ENCODE results near the gene GLTPD2.
A peak's percentile ranks its signal among the peaks of the same experiment; 100 is the strongest.

The GLTPD2 gene

GRCh38 chr17:4786106-4786511, 2.7 kb upstream of the GLTPD2 start, which contains the start of gene VMO1:
Gene VMO1, minus strand, starts transcription at chr17:4786364. Its CDS starts 12 bp downstream, at chr17:4786352.
- DNase-seq, result peak; percentile 7
- Histone ChIP-seq H3K27ac (no peak within 1 kb of the TSS), H3K4me3 (ENCODE audit: low read depth, low read length) (peak within 1 kb of the TSS; percentile 15), H3K36me3 (replicated peaks) (no peaks in the 10 kb centered on the region), H3K27me3 (replicated peaks) (peaks cover 6% of the 10 kb centered on the region)
- TF ChIP-seq CTCF (IDR thresholded peaks at IDR 0.05; ENCODE audit: low read depth, low read length, missing control alignments), result no peak
- in situ Hi-C loops (cut with HindIII; ENCODE audit: low pct_ligation_motif_present, low sequenced_read_pairs), result no loop called here

GRCh38 chr17:4786516-4786915, 2.2 kb upstream of the GLTPD2 start:
- no peak for DNase-seq
- Histone ChIP-seq H3K4me3 (ENCODE audit: low read depth, low read length) (no peak overlapping the region), H3K36me3 (replicated peaks) (no peaks in the 10 kb centered on the region), H3K27me3 (replicated peaks) (peaks cover 6% of the 10 kb centered on the region), H3K27ac (no peak overlapping the region)
- TF ChIP-seq CTCF (IDR thresholded peaks at IDR 0.05; ENCODE audit: low read depth, low read length, missing control alignments), result no peak
- in situ Hi-C loops (cut with HindIII; ENCODE audit: low pct_ligation_motif_present, low sequenced_read_pairs), result no loop called here

GRCh38 chr17:4788159-4788806, 481 bp upstream of the GLTPD2 start:
- H3K27me3 ChIP-seq (replicated peaks), result peaks cover 4% of the 10 kb centered on the region
- no peak overlapping the region for H3K27ac ChIP-seq
- DNase-seq, result no peak
- no peak overlapping the region for H3K4me3 ChIP-seq (ENCODE audit: low read depth, low read length)
- in situ Hi-C loops (cut with HindIII; ENCODE audit: low pct_ligation_motif_present, low sequenced_read_pairs), result no loop called here
- TF ChIP-seq CTCF (IDR thresholded peaks at IDR 0.05; ENCODE audit: low read depth, low read length, missing control alignments), result no peak
- H3K36me3 ChIP-seq (replicated peaks), result no peaks in the 10 kb centered on the region

GRCh38 chr17:4789701-4789950, 862 bp downstream of the GLTPD2 start:
- H3K36me3 ChIP-seq (replicated peaks), result no peaks in the 10 kb centered on the region
- no peak for TF ChIP-seq CTCF (IDR thresholded peaks at IDR 0.05; ENCODE audit: low read depth, low read length, missing control alignments)
- peak overlapping the region; percentile 57 for H3K4me3 ChIP-seq (ENCODE audit: low read depth, low read length)
- in situ Hi-C loops (cut with HindIII; ENCODE audit: low pct_ligation_motif_present, low sequenced_read_pairs), result no loop called here
- H3K27me3 ChIP-seq (replicated peaks), result peaks cover 4% of the 10 kb centered on the region
- peak overlapping the region; percentile 70 for H3K27ac ChIP-seq
- DNase-seq, result no peak

- H3K36me3 ChIP-seq (replicated peaks), result no peaks in the 10 kb centered on the region
- in situ Hi-C loops (cut with HindIII; ENCODE audit: low pct_ligation_motif_present, low sequenced_read_pairs), result no loop called here
- H3K27me3 ChIP-seq (replicated peaks), result peaks cover 4% of the 10 kb centered on the region
These were observed 1.4 kb downstream of the GLTPD2 start for GRCh38 chr17:4789951-4790704.

More at GRCh38 chr17:4789951-4790704, 1.4 kb downstream of the GLTPD2 start:
- peak; percentile 56 for TF ChIP-seq CTCF (IDR thresholded peaks at IDR 0.05; ENCODE audit: low read depth, low read length, missing control alignments)
- DNase-seq, result peak; percentile 85
- Histone ChIP-seq H3K4me3 (ENCODE audit: low read depth, low read length) (peak overlapping the region; percentile 57), H3K27ac (peak overlapping the region; percentile 70)

Data from brain microvascular endothelial cell (primary cell).